HG03108 (cell line): ENCODE data around the gene SLITRK3.
"Not testable (repeated sequence)": the region's sequence is repeated elsewhere in the genome, so short reads cannot be mapped to it uniquely, and the experiment has no call there.

Source experiments
- ATAC-seq: cut with Tn5 transposase; IDR thresholded peaks from one replicate; pipeline ENCODE4 v1.9.1; 2021; ENCODE audit warnings: moderate library complexity; ENCODE audit not compliant: unreplicated experiment

SLITRK3 gene

GRCh38 chr3:165193366-165194254, 2.6 kb downstream of the SLITRK3 start:
- ATAC-seq = no peak

GRCh38 chr3:165192610-165193192, 3.5 kb downstream of the SLITRK3 start:
- no peak for ATAC-seq

GRCh38 chr3:165191491-165191890, 4.7 kb downstream of the SLITRK3 start:
- no peak for ATAC-seq

GRCh38 chr3:165188452-165188851, 7.7 kb downstream of the SLITRK3 start:
- ATAC-seq = no peak

GRCh38 chr3:165185707-165186327, 10.4 kb downstream of the SLITRK3 start:
- ATAC-seq = peak; percentile 86

GRCh38 chr3:165181556-165181955, 14.6 kb downstream of the SLITRK3 start:
- no peak for ATAC-seq

GRCh38 chr3:165170236-165170635, 25.9 kb downstream of the SLITRK3 start:
- no peak for ATAC-seq

GRCh38 chr3:165169368-165169767, 26.8 kb downstream of the SLITRK3 start:
- no peak for ATAC-seq

- no peak for ATAC-seq
Observed at GRCh38 chr3:165162883-165163282, 33.3 kb downstream of the SLITRK3 start.

- no peak for ATAC-seq
Observed at GRCh38 chr3:165159760-165160421, 36.3 kb downstream of the SLITRK3 start.

- ATAC-seq = no peak
Observed at GRCh38 chr3:165158011-165158410, 38.2 kb downstream of the SLITRK3 start.

- no peak for ATAC-seq
Observed at GRCh38 chr3:165156757-165157420, 39.3 kb downstream of the SLITRK3 start.

- ATAC-seq = no peak
Observed at GRCh38 chr3:165148876-165149441, 47.2 kb downstream of the SLITRK3 start.

GRCh38 chr3:165144271-165144670, 51.9 kb downstream of the SLITRK3 start:
- no peak for ATAC-seq

- not testable (repeated sequence) for ATAC-seq
Observed at GRCh38 chr3:165139918-165140317, 56.3 kb downstream of the SLITRK3 start.
